Measurements from ENCODE around the gene SLC8A3. TPM values are rescaled to one million over a fixed set of nuclear protein-coding genes. Genes with fewer than 3 reads are reported as not detected.

Gene SLC8A3, protein sequence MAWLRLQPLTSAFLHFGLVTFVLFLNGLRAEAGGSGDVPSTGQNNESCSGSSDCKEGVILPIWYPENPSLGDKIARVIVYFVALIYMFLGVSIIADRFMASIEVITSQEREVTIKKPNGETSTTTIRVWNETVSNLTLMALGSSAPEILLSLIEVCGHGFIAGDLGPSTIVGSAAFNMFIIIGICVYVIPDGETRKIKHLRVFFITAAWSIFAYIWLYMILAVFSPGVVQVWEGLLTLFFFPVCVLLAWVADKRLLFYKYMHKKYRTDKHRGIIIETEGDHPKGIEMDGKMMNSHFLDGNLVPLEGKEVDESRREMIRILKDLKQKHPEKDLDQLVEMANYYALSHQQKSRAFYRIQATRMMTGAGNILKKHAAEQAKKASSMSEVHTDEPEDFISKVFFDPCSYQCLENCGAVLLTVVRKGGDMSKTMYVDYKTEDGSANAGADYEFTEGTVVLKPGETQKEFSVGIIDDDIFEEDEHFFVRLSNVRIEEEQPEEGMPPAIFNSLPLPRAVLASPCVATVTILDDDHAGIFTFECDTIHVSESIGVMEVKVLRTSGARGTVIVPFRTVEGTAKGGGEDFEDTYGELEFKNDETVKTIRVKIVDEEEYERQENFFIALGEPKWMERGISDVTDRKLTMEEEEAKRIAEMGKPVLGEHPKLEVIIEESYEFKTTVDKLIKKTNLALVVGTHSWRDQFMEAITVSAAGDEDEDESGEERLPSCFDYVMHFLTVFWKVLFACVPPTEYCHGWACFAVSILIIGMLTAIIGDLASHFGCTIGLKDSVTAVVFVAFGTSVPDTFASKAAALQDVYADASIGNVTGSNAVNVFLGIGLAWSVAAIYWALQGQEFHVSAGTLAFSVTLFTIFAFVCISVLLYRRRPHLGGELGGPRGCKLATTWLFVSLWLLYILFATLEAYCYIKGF
- not detected in 2 replicates for total RNA-seq

DNA sequence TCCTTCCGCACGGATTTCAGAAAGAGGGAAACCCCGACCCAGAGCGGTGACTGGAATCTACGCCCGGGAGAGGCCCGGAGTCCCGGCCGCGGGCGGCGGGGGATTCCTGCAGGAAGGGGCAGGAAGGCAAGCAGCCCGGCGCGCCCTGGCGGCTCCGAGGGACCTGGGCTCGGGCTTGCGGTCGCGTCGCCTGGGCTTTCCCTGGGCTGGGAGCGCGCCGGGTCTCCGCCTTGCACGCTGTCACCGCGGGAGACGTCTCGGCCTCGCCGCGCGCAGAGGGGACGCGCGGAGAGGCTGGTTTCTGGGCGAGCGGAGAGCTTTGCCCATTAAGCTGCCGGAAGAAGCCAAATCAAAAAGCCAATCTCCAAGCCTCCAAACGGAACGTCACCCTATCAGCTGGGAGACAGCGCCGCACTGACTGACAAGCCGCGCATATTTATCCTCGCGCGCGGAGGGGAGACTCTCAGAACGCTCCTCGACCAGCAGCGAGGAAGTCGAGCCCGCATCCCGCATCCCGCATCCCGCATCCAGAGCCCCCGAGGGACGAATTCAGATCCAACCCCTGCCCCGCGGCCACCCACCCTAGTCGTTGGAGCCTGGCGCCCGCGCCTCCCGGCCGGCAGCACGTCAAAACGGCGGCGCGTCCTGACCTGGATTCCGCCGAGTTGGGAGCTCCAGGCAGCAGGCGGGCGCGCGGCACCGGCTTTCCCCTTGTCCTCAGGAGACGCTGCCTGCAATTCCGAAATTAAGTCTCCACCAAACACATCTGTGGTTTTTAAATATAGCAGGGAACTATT is at the start of gene SLC8A3:
Gene SLC8A3 (minus strand): TSS at position 293 of the 797 bp plus-strand sequence. CDS start 20,529 bp downstream, outside the sequence.

Other genes starting within 250 kb of the SLC8A3 start
- gene COX16, start 170.7 kb upstream of the SLC8A3 start, total RNA-seq, result 28.2 and 31.9 TPM in 2 replicates
- gene SYNJ2BP, start 228.1 kb upstream of the SLC8A3 start, total RNA-seq, result 6.4 and 15.2 TPM in 2 replicates

All from cardiac ventricle fibroblast (primary cell).